ENCODE data around the gene RPS6KC1.

RPS6KC1 gene

DNA sequence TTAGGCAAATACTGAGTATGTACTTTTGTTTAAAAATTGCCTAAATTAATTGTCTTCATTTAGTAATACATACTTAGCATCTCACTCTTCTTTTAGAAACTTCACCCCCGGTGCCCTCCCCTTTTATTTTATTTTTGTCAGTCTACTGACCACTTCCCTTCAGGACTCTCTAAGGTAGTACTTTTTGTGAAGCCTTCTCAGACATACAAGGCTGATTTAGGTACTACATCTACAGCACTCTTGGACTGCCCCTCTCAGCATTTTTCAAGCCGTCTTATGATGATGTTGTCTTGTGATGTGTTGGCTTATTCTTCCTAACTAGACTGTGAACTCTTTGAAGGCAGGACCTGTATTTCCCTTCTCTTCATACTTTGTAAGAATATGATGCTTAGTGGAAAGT is 24.7 kb downstream of the RPS6KC1 start:
- Histone ChIP-seq H3K4me3 (ENCODE audit: low read depth, low read length) (no peak overlapping the region), H3K14ac (ENCODE audit: low read length) (no peak overlapping the region), H3K23ac (ENCODE audit: low read length) (no peak overlapping the region), H3K36me3 (ENCODE audit: control insufficient read depth in 1 of 2, insufficient read depth in 2 of 2, low read length in 2 of 2) (peaks cover 0 to 2% of the 10 kb centered on the region in 2 experiments), H2BK5ac (ENCODE audit: low read depth, low read length, poor library complexity) (no peak overlapping the region), H3K27ac (ENCODE audit: low read depth, low read length) (no peak overlapping the region), H4K8ac (ENCODE audit: low read depth, low read length) (no peak overlapping the region), H3K18ac (ENCODE audit: low read length) (no peak overlapping the region), H3K4me1 (ENCODE audit: control insufficient read depth in 1 of 2, insufficient read depth in 2 of 2, low read length in 2 of 2) (no peaks in the 10 kb centered on the region), H2AK5ac (ENCODE audit: low read length) (no peak overlapping the region), H3K79me1 (ENCODE audit: low read length) (no peaks in the 10 kb centered on the region), H3K27me3 (ENCODE audit: insufficient read depth, low read length) (no peaks in the 10 kb centered on the region), H2AFZ (ENCODE audit: insufficient read depth, low read length, poor library complexity) (no peak overlapping the region), H3K9ac (ENCODE audit: low read length) (no peak overlapping the region), H4K12ac (ENCODE audit: low read depth, low read length) (no peak overlapping the region), H4K91ac (ENCODE audit: low read depth, low read length) (no peak overlapping the region), H3K4me2 (ENCODE audit: low read length) (no peak overlapping the region), H3K79me2 (ENCODE audit: control insufficient read depth, insufficient read depth, low read length, poor library complexity) (no peaks in the 10 kb centered on the region), H2BK120ac (ENCODE audit: insufficient read depth, low read length, poor library complexity) (no peak overlapping the region), H3K9me3 (ENCODE audit: insufficient read depth, low read depth, low read length) (no peaks in the 10 kb centered on the region), H2BK12ac (ENCODE audit: low read length) (no peak overlapping the region), H3K4ac (ENCODE audit: low read depth, low read length) (no peak overlapping the region)
- DNase-seq = no peak
- no CpG with 5 or more reads among the region's 2 CpGs for WGBS (ENCODE audit: extremely low coverage, insufficient coverage, insufficient read length)

GRCh38 chr1:213082420-213083111 is 31.5 kb downstream of the RPS6KC1 start:
- H3K23ac ChIP-seq (ENCODE audit: low read length) = no peak overlapping the region
- H3K27me3 ChIP-seq (ENCODE audit: insufficient read depth, low read length) = no peaks in the 10 kb centered on the region
- no peak overlapping the region for H3K18ac ChIP-seq (ENCODE audit: low read length)
- DNase-seq = no peak
- WGBS (ENCODE audit: extremely low coverage, insufficient coverage, insufficient read length) = no CpG with 5 or more reads among the region's 2 CpGs
- H3K9me3 ChIP-seq (ENCODE audit: insufficient read depth, low read depth, low read length) = no peaks in the 10 kb centered on the region
- H3K79me1 ChIP-seq (ENCODE audit: low read length) = no peaks in the 10 kb centered on the region
- no peak overlapping the region for H3K14ac ChIP-seq (ENCODE audit: low read length)
- no peak overlapping the region for H2BK5ac ChIP-seq (ENCODE audit: low read depth, low read length, poor library complexity)
- H3K9ac ChIP-seq (ENCODE audit: low read length) = no peak overlapping the region
- H3K4me2 ChIP-seq (ENCODE audit: low read length) = no peak overlapping the region
- no peak overlapping the region for H4K8ac ChIP-seq (ENCODE audit: low read depth, low read length)
- H2BK12ac ChIP-seq (ENCODE audit: low read length) = no peak overlapping the region
- no peak overlapping the region for H4K12ac ChIP-seq (ENCODE audit: low read depth, low read length)
- no peak overlapping the region for H3K4ac ChIP-seq (ENCODE audit: low read depth, low read length)
- H3K4me1 ChIP-seq (ENCODE audit: control insufficient read depth in 1 of 2, insufficient read depth in 2 of 2, low read length in 2 of 2) = no peaks in the 10 kb centered on the region
- no peak overlapping the region for H2BK120ac ChIP-seq (ENCODE audit: insufficient read depth, low read length, poor library complexity)
- H4K91ac ChIP-seq (ENCODE audit: low read depth, low read length) = no peak overlapping the region
- H3K27ac ChIP-seq (ENCODE audit: low read depth, low read length) = no peak overlapping the region
- no peak overlapping the region for H2AFZ ChIP-seq (ENCODE audit: insufficient read depth, low read length, poor library complexity)
- H3K4me3 ChIP-seq (ENCODE audit: low read depth, low read length) = no peak overlapping the region
- no peak overlapping the region for H2AK5ac ChIP-seq (ENCODE audit: low read length)
- peaks cover 1 to 9% of the 10 kb centered on the region in 2 experiments for H3K36me3 ChIP-seq (ENCODE audit: control insufficient read depth in 1 of 2, insufficient read depth in 2 of 2, low read length in 2 of 2)
- no peaks in the 10 kb centered on the region for H3K79me2 ChIP-seq (ENCODE audit: control insufficient read depth, insufficient read depth, low read length, poor library complexity)

GRCh38 chr1:213083112-213083445 is 32.0 kb downstream of the RPS6KC1 start:
- Histone ChIP-seq H3K23ac (ENCODE audit: low read length) (no peak overlapping the region), H2BK5ac (ENCODE audit: low read depth, low read length, poor library complexity) (no peak overlapping the region), H3K9ac (ENCODE audit: low read length) (no peak overlapping the region), H3K79me1 (ENCODE audit: low read length) (no peaks in the 10 kb centered on the region), H2BK12ac (ENCODE audit: low read length) (no peak overlapping the region), H4K8ac (ENCODE audit: low read depth, low read length) (no peak overlapping the region), H4K91ac (ENCODE audit: low read depth, low read length) (no peak overlapping the region), H3K36me3 (ENCODE audit: control insufficient read depth in 1 of 2, insufficient read depth in 2 of 2, low read length in 2 of 2) (peaks cover 1 to 11% of the 10 kb centered on the region in 2 experiments), H3K27me3 (ENCODE audit: insufficient read depth, low read length) (no peaks in the 10 kb centered on the region), H3K4ac (ENCODE audit: low read depth, low read length) (no peak overlapping the region), H2AK5ac (ENCODE audit: low read length) (no peak overlapping the region), H2AFZ (ENCODE audit: insufficient read depth, low read length, poor library complexity) (no peak overlapping the region), H3K14ac (ENCODE audit: low read length) (no peak overlapping the region), H3K4me3 (ENCODE audit: low read depth, low read length) (no peak overlapping the region), H4K12ac (ENCODE audit: low read depth, low read length) (no peak overlapping the region), H2BK120ac (ENCODE audit: insufficient read depth, low read length, poor library complexity) (no peak overlapping the region), H3K18ac (ENCODE audit: low read length) (no peak overlapping the region), H3K4me2 (ENCODE audit: low read length) (no peak overlapping the region), H3K9me3 (ENCODE audit: insufficient read depth, low read depth, low read length) (no peaks in the 10 kb centered on the region), H3K4me1 (ENCODE audit: control insufficient read depth in 1 of 2, insufficient read depth in 2 of 2, low read length in 2 of 2) (no peaks in the 10 kb centered on the region), H3K79me2 (ENCODE audit: control insufficient read depth, insufficient read depth, low read length, poor library complexity) (no peaks in the 10 kb centered on the region), H3K27ac (ENCODE audit: low read depth, low read length) (no peak overlapping the region)
- WGBS (ENCODE audit: extremely low coverage, insufficient coverage, insufficient read length) = no CpG with 5 or more reads among the region's 3 CpGs
- no peak for DNase-seq

DNA sequence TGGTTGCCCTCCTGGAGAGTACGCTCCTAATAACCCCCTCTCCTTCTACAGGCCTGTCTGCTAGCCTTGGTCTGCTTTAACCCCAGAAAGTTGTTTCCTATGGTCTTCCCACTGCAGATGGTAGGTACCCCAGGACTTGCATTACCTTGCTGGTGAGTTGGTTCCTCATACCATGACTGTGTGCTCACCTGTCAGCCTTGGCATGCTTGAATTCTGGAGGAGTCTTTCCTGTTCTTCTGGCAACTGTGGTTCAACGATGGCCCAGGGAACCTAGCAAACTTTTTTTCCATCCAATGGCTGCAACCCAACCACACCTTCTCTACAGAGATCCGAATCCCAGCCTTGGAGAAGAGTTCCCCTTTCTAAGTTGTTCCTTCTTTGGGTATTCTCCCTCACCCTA is 36.9 kb downstream of the RPS6KC1 start:
- Histone ChIP-seq H4K12ac (ENCODE audit: low read depth, low read length) (no peak overlapping the region), H2BK12ac (ENCODE audit: low read length) (no peak overlapping the region), H3K27ac (ENCODE audit: low read depth, low read length) (no peak overlapping the region), H2BK120ac (ENCODE audit: insufficient read depth, low read length, poor library complexity) (no peak overlapping the region), H3K4me1 (ENCODE audit: control insufficient read depth in 1 of 2, insufficient read depth in 2 of 2, low read length in 2 of 2) (no peaks in the 10 kb centered on the region), H3K4ac (ENCODE audit: low read depth, low read length) (no peak overlapping the region), H4K8ac (ENCODE audit: low read depth, low read length) (no peak overlapping the region), H3K4me2 (ENCODE audit: low read length) (no peak overlapping the region), H3K18ac (ENCODE audit: low read length) (no peak overlapping the region), H3K14ac (ENCODE audit: low read length) (no peak overlapping the region), H3K23ac (ENCODE audit: low read length) (no peak overlapping the region), H2BK5ac (ENCODE audit: low read depth, low read length, poor library complexity) (no peak overlapping the region), H2AFZ (ENCODE audit: insufficient read depth, low read length, poor library complexity) (no peak overlapping the region), H3K79me2 (ENCODE audit: control insufficient read depth, insufficient read depth, low read length, poor library complexity) (no peaks in the 10 kb centered on the region), H3K36me3 (ENCODE audit: control insufficient read depth in 1 of 2, insufficient read depth in 2 of 2, low read length in 2 of 2) (peaks cover 0 to 5% of the 10 kb centered on the region in 2 experiments), H4K91ac (ENCODE audit: low read depth, low read length) (no peak overlapping the region), H2AK5ac (ENCODE audit: low read length) (no peak overlapping the region), H3K79me1 (ENCODE audit: low read length) (no peaks in the 10 kb centered on the region), H3K4me3 (ENCODE audit: low read depth, low read length) (no peak overlapping the region), H3K9me3 (ENCODE audit: insufficient read depth, low read depth, low read length) (no peaks in the 10 kb centered on the region), H3K27me3 (ENCODE audit: insufficient read depth, low read length) (no peaks in the 10 kb centered on the region), H3K9ac (ENCODE audit: low read length) (no peak overlapping the region)
- DNase-seq = no peak
- no CpG with 5 or more reads among the region's 3 CpGs for WGBS (ENCODE audit: extremely low coverage, insufficient coverage, insufficient read length)

Measured in trophoblast cell (in vitro differentiated cells and primary cell).